Suprapubic skin (tissue), 4 donors: ENCODE data around the gene SLC44A1. TPM values are rescaled to one million over a fixed set of nuclear protein-coding genes. Genes with fewer than 3 reads are reported as not detected.

Source experiments
- DNase-seq, 2 donors: peaks; one replicate each; pipeline ENCODE4 v3.0.0-alpha.2; 2019; ENCODE audit warnings: low spot score in 2 of 2
- H3K27ac ChIP-seq: fragments of 200-600 bp; sonication (generic); one replicate; pipeline ENCODE4 v1.5.1; 2019
- H3K27me3 ChIP-seq: fragments of 200-600 bp; sonication (generic); one replicate; pipeline ENCODE4 v1.5.1; 2019
- H3K36me3 ChIP-seq: fragments of 200-600 bp; sonication (generic); one replicate; pipeline ENCODE4 v1.5.1; 2019
- H3K4me1 ChIP-seq: fragments of 200-600 bp; sonication (generic); one replicate; pipeline ENCODE4 v1.5.1; 2019
- H3K4me3 ChIP-seq: fragments of 200-600 bp; sonication (generic); one replicate; pipeline ENCODE4 v1.5.1; 2019; ENCODE audit warnings: mild to moderate bottlenecking
- H3K9me3 ChIP-seq: fragments of 200-600 bp; sonication (generic); one replicate; pipeline ENCODE4 v1.5.1; 2019
- CTCF ChIP-seq, 2 donors: fragments of 200-600 bp in 1 of 2; fragments of 450-650 bp in 1 of 2; sonication (generic) in 1 of 2; IDR thresholded peaks; one replicate each; pipeline ENCODE4 v1.5.1; 2016 to 2019; ENCODE audit warnings: antibody characterized with exemption in 2 of 2, mild to moderate bottlenecking in 1 of 2, moderate library complexity in 1 of 2
- EP300 ChIP-seq: sonication (generic); formaldehyde crosslinking; IDR thresholded peaks from one replicate; pipeline ENCODE4 v1.6.1; 2017; ENCODE audit warnings: antibody characterized with exemption
- POLR2A ChIP-seq, 2 donors: fragments of 450-650 bp; IDR thresholded peaks; one replicate each; pipeline ENCODE4 v1.6.1; 2017; ENCODE audit warnings: antibody characterized with exemption in 2 of 2, mild to moderate bottlenecking in 2 of 2, moderate library complexity in 2 of 2
- POLR2AphosphoS5 ChIP-seq, 3 donors: sonication (generic); formaldehyde crosslinking; IDR thresholded peaks; one replicate each; pipeline ENCODE4 v1.6.1; 2017; ENCODE audit warnings: antibody characterized with exemption in 3 of 3
- WGBS: methylation state at CpG from one replicate; pipeline ENCODE4 v1.1.5; 2018; 5-methylcytosine and 5-hydroxymethylcytosine counted together
- total RNA-seq, 4 donors: library from RNA; depleted of rRNA; stranded (reverse); fragments of >200 nt; gene quantifications; one replicate each; pipeline ENCODE4 v1.1.0, GENCODE V29; 2016

The SLC44A1 gene
- total RNA-seq, 4 donors from 2014 or later: 36.2 to 79.0 (median 57.2) TPM

DNA sequence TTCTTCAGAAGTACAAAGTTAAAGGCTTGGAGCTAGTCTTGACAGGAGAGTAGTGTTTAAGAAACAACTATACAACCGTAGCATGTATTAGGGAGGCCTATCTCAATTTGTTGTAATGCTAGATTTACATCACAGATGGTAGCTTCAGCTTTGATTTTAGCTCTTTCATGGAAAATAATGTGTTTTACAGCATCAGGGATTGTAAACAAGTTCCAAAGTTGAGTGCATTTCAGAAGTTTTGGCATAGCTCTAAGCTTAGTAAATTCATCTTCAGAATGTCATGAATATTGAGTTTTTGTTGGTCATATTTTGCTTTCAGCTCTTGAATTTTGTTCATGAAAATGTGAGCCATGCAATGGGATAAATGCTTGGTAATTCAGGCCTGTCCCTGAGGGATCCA, 30.7 kb downstream of the SLC44A1 start:
- 79% methylated on average over 1 of the region's 1 CpG for WGBS
- Histone ChIP-seq H3K4me1 (peaks cover 8% of the 10 kb centered on the region), H3K4me3 (no peak overlapping the region), H3K27me3 (no peaks in the 10 kb centered on the region), H3K36me3 (no peaks in the 10 kb centered on the region), H3K9me3 (no peaks in the 10 kb centered on the region), H3K27ac (no peak overlapping the region)
- DNase-seq: no peak
- no peak for TF ChIP-seq POLR2A (IDR thresholded peaks at IDR 0.05)
- TF ChIP-seq CTCF (IDR thresholded peaks at IDR 0.05): no peak
- TF ChIP-seq POLR2AphosphoS5 (IDR thresholded peaks at IDR 0.05): no peak
- no peak for TF ChIP-seq EP300

DNA sequence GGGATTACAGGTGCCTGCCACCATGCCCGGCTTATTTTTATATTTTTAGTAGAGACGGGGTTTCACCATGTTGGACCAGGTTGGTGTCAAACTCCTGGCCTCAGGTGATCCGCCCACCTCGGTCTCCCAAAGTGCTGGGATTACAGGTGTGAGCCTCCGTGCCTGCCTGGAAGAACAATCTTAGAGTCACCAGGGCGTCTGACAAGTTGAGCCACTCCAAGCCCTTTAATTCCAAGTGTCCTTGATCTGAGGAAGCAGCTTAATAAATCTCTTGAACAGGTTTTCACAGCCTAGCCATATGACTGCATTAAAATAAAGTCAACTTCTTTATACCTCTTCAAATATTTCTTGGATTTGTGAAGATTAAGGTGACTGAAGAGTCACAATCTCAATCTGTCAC, 31.5 kb downstream of the SLC44A1 start:
- no peaks in the 10 kb centered on the region for H3K9me3 ChIP-seq
- H3K27ac ChIP-seq: no peak overlapping the region
- no peaks in the 10 kb centered on the region for H3K27me3 ChIP-seq
- H3K4me1 ChIP-seq: peaks cover 13% of the 10 kb centered on the region
- WGBS: 77% methylated on average over 6 of the region's 6 CpGs
- no peak overlapping the region for H3K4me3 ChIP-seq
- no peaks in the 10 kb centered on the region for H3K36me3 ChIP-seq
- DNase-seq: no peak
- no peak for TF ChIP-seq POLR2AphosphoS5 (IDR thresholded peaks at IDR 0.05)
- TF ChIP-seq CTCF (IDR thresholded peaks at IDR 0.05): no peak
- no peak for TF ChIP-seq EP300
- TF ChIP-seq POLR2A (IDR thresholded peaks at IDR 0.05): no peak

DNA sequence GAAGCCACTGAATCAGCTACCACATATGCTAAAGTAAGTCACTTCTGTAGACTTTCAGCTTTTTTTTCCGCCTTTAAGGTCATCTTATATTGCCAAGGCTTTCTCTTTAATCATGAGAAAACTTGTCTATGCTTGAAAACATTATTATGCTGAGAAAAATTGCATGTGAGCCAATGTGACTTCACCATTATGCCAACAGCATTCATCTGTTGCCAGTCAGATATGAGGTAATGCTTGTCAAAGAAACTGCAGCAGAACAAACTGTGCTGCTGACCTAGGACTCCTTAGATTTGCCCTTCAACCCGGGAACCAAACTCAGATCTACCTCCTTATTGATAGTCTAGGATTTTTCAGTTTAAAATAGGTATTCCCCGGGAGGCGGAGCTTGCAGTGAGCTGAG, 34.3 kb downstream of the SLC44A1 start:
- TF ChIP-seq EP300 (no peak), CTCF (IDR thresholded peaks at IDR 0.05) (no peak), POLR2AphosphoS5 (IDR thresholded peaks at IDR 0.05) (no peak), POLR2A (IDR thresholded peaks at IDR 0.05) (no peak)
- H3K36me3 ChIP-seq: no peaks in the 10 kb centered on the region
- peaks cover 34% of the 10 kb centered on the region for H3K4me1 ChIP-seq
- DNase-seq: no peak
- peak overlapping the region; percentile 46 for H3K27ac ChIP-seq
- 53% methylated on average over 4 of the region's 4 CpGs for WGBS
- no peaks in the 10 kb centered on the region for H3K27me3 ChIP-seq
- no peak overlapping the region for H3K4me3 ChIP-seq
- H3K9me3 ChIP-seq: no peaks in the 10 kb centered on the region

GRCh38 chr9:105280691-105281090, 36.2 kb downstream of the SLC44A1 start:
- 71% methylated on average over 2 of the region's 2 CpGs for WGBS
- Histone ChIP-seq H3K4me1 (peaks cover 38% of the 10 kb centered on the region), H3K27me3 (no peaks in the 10 kb centered on the region), H3K27ac (peak overlapping the region; percentile 8), H3K9me3 (no peaks in the 10 kb centered on the region), H3K4me3 (no peak overlapping the region), H3K36me3 (no peaks in the 10 kb centered on the region)
- TF ChIP-seq POLR2AphosphoS5 (IDR thresholded peaks at IDR 0.05) (no peak), POLR2A (IDR thresholded peaks at IDR 0.05) (no peak), CTCF (IDR thresholded peaks at IDR 0.05) (no peak), EP300 (no peak)
- no peak for DNase-seq

GRCh38 chr9:105281272-105281671, 36.8 kb downstream of the SLC44A1 start:
- Histone ChIP-seq H3K4me3 (no peak overlapping the region), H3K27me3 (no peaks in the 10 kb centered on the region), H3K27ac (no peak overlapping the region), H3K4me1 (peaks cover 38% of the 10 kb centered on the region), H3K9me3 (no peaks in the 10 kb centered on the region), H3K36me3 (no peaks in the 10 kb centered on the region)
- DNase-seq: no peak
- 92% methylated on average over 4 of the region's 4 CpGs for WGBS
- no peak for TF ChIP-seq EP300
- TF ChIP-seq POLR2AphosphoS5 (IDR thresholded peaks at IDR 0.05): no peak
- no peak for TF ChIP-seq POLR2A (IDR thresholded peaks at IDR 0.05)
- TF ChIP-seq CTCF (IDR thresholded peaks at IDR 0.05): no peak
